NCI-H524 treated with DMSO at 0.1 percent for 48 hours (cell line): Measurements from ENCODE around the gene SARS1.
"Not testable (repeated sequence)": the region's sequence is repeated elsewhere in the genome, so short reads cannot be mapped to it uniquely, and the experiment has no call there.

Experiments
- DNase-seq: peaks from one replicate; lab custom pipeline; 2025; lab: John Stamatoyannopoulos, UW

SARS1 gene, protein sequence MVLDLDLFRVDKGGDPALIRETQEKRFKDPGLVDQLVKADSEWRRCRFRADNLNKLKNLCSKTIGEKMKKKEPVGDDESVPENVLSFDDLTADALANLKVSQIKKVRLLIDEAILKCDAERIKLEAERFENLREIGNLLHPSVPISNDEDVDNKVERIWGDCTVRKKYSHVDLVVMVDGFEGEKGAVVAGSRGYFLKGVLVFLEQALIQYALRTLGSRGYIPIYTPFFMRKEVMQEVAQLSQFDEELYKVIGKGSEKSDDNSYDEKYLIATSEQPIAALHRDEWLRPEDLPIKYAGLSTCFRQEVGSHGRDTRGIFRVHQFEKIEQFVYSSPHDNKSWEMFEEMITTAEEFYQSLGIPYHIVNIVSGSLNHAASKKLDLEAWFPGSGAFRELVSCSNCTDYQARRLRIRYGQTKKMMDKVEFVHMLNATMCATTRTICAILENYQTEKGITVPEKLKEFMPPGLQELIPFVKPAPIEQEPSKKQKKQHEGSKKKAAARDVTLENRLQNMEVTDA

DNA sequence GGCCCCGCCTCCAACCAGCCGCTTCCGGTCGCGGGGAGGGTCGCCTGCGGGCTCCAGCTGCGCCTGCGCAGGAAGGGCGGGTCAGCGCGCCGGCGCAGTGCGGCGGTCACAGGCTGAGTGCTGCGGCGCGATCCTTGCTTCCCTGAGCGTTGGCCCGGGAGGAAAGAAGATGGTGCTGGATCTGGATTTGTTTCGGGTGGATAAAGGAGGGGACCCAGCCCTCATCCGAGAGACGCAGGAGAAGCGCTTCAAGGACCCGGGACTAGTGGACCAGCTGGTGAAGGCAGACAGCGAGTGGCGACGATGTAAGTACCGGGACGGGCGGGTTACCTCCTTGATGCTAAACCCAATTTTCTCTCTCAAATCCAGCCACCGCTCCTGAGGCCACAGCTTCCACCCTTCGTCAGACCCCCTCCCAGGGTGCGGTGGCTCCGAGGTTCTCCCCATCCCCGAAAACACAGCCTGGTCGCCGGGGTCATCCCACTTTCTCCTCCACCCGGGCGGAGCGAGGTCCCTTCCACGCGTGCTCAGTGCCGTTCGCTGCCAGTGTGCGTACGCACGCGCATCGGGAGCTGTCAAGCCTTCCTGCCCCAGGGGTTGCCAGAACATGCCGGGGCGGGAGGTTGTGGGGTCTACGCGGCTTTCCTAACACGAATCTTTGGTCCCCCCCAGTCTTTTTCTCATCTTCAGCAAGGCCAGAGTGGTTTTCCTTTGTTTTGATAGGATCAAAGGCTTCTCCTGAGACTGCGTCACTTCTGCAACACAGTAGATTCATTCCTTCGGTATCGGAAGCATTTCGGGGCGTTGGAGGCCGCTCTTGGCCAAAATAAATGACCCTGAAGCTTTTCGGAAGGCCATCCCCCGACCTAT lies at the start of gene SARS1:
TSS of gene SARS1 (plus strand) at position 95 of the 870 bp plus-strand sequence. CDS start at position 170, 75 bp downstream.
- no peak for DNase-seq

GRCh38 chr1:109164538-109164937 lies 49.2 kb upstream of the SARS1 start:
- no peak for DNase-seq

DNA sequence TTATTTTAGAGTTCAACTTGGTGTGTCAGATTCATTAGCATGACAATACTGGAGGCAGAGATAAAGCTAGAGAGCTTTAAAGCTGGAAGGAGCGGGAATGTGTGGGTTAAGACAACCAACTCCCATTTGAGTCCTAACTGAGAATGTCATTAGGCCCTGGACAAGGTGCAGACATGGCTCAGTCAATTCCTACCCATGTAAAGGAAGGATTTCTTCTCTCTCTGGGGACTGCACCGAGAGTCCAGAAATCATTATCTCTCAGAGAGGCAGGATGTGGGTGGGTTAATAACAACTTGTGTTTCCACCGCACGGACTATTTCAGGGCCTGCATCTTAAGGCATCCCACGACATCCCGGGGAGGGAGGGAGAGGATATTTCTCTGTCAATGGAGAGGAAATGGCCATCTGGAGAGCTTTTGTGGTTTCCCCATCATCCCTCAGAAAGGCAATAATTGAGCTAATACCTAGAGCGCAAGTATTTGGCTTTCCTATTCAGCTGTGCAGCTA lies 46.7 kb upstream of the SARS1 start:
- no peak for DNase-seq

DNA sequence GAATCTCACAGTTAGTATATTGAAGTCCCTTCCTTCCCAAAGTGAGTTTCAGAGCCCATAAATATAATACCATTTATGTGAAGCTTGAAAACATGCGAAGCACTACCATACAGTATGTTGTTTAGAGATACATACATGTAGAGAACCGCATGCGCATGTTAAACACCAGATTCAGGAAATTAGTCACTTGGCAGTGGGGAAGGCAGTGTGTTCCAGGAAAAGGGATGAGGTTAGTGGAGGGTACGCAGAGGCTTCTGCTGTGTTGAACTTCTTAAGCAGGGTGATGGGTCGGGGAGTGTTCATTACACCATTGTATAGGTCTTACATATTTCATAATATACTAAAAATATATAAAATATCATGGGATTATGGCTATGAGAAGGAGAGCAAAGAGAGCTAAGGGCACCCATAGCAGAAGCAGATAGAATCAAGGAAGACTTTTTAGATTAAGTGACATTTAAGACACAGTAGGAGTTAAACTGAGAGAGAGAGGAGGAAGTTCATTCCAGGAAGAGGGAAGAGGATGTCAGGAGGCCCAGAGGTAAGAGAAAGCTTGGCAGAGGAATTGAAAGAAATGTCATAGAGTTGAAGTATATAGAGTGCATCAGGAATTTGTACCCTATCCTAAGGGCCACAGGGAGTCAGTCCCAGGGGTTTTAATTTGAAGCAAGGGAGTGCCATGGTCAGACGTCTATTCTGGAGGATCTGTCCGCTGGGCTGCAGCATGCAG lies 43.5 kb upstream of the SARS1 start:
- no peak for DNase-seq

- no peak for DNase-seq
These were observed 42.1 kb upstream of the SARS1 start for GRCh38 chr1:109171646-109172045.

GRCh38 chr1:109176349-109176748 lies 37.4 kb upstream of the SARS1 start:
- DNase-seq = not testable (repeated sequence)

- not testable (repeated sequence) for DNase-seq
These were observed 33.0 kb upstream of the SARS1 start for GRCh38 chr1:109180715-109181084.

DNA sequence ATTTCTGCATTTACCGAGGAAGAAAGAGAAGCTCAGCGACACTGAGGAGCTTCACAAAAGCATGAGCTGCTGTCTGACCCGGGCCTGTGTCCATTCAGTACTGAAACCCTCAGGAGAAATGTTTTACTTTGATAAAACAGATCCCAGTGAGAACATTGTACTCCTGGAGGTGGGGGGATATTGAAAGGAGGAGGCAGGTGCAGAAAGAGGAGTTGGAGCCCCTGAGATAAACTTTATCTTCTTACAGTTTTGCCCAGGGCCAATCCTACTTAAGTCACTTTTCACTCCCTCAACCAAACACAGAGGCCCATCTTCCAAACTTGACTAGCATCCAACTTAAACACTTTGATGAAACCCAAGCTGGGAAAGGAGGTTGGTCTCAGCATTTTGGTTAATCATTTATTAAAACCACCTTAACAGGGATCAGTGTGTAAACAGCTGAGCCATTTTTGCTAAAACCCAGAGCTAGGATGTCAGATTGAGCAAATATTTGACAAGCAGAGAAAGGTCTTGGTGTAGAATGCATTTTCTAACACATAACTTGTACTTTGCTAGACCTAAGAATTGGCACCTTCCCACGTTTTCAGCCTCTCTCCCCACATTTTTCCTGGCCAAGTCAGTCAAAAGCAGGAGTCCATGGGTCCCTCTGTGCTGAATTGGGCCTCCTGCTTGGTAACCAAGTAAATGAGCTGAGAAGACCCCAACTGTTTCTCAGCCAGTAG lies 32.5 kb upstream of the SARS1 start:
- DNase-seq = no peak

GRCh38 chr1:109181807-109182163 lies 31.9 kb upstream of the SARS1 start:
- no peak for DNase-seq

- DNase-seq = no peak
These were observed 30.5 kb upstream of the SARS1 start for GRCh38 chr1:109183058-109183738.

DNA sequence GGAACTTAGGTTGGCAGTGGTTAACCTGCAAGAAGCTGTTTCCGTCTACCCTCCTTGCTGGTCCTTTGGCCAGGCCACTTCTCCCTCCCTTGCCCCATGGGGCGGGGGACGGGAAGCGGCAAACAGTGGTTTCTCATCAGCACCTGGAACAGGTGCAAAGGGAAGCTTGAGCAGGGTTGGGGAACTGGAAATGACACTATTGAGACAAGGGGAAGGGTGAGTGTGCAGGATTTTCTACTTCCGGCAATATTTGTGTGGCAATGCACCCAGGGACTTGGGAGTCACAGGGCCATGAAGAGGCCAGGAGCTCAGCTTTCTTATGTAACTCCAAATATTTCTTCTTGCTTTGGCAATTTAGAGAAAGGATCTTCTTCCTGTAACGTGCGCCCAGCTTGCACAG lies 29.0 kb upstream of the SARS1 start:
- no peak for DNase-seq

GRCh38 chr1:109185357-109185756 lies 28.4 kb upstream of the SARS1 start:
- DNase-seq = no peak

DNA sequence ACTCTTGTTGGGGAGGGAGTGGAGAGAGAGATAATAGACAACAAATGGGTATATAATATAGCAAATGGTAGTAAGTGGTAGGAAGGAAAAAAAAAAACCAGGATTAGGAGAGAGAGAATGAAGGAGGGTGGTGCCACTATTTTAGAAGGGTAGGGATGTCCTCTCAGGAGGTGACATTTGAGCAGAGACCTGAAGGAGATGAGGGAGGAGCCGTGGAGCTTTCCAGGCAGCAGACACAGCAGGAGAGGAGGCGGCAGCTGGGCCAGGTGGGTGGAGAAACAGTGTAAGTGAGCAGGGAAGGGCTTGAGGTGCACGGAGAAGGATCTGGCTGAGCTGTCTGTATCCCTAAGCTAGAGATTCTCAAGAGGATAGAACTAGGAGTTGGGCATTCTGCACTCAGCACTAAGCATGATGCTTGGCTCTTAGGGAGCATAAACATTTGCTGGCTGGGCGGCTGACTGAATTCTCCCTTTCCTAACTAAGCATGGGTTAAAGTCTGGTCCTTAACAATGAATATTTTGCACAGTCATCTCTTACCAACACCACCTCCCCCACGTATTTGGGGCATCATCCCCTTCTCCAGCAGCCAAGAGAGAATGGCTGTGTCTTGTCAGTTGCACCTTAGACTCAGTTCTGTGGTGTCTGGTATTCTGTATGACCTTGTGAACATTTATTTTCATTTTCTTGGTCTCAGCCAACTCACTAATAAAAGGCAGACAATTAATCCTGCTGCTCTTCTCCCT lies 27.6 kb upstream of the SARS1 start:
- peak; percentile 39 for DNase-seq

DNA sequence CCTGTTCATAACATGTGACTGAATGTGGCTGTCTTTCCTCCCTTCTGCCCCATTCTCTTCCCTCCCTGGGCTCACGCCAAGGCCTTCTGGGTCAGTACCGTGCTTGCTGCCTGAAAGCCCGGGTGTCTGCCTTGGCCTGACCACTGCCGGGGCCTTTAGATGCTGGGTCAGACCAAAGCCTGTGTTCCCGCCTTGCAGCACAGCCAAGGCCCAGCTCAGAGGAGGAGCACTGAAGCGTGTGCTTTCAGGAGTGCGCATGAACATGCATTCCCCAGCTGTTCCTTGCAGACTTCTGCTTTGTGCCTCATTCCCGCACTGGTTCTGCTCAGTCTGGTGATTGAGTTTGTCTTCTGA lies 27.0 kb upstream of the SARS1 start:
- DNase-seq = no peak

- no peak for DNase-seq
These were observed 26.6 kb upstream of the SARS1 start for GRCh38 chr1:109187127-109187526.

DNA sequence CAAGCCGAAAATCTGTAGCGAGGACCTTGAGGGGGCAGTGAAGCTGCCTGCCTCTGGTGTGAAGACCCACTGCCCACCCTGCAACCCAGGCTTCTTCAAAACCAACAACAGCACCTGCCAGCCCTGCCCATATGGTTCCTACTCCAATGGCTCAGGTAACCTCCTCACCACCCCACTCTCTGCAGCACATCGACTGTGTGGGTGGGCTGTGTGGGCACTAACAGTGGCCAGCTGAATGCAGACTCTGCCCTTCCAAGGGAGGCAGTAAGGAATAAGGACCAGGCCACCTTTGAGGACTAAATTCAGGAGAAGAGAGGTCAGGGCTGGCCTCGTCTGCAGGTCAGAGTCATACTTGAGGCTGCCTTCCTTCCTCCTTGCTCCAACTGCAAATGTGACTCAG lies 25.5 kb upstream of the SARS1 start:
- no peak for DNase-seq

DNA sequence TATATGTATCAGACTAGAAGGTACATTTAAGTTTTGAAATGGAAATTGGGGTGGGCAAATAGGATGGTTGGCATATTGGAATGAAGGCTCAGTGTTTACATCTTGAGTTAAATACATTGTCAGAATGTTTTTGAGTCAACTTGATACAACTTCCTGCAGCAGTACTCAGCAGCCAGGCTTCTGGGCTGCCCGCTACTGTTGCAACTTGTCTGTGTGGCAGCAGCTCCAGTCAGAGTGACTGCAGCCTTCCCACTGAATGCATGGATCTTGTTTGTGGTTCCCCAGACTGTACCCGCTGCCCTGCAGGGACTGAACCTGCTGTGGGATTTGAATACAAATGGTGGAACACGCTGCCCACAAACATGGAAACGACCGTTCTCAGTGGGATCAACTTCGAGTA lies 24.9 kb upstream of the SARS1 start:
- no peak for DNase-seq

GRCh38 chr1:109190189-109190588 lies 23.5 kb upstream of the SARS1 start:
- DNase-seq = no peak

DNA sequence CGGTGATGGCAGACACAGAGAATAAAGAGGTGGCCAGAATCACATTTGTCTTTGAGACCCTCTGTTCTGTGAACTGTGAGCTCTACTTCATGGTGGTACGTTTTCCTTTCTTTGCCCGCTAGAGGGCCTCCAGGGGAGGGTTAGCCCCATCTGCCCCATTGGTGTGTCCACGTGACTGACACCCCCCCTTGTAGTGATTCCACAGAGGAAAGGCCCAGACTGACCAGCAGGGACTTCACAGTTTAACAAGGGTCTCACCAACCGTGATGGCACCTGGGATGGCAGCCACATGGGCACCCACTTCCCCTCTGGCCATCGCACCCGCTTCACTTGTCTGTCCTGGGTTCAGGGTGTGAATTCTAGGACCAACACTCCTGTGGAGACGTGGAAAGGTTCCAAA lies 22.3 kb upstream of the SARS1 start:
- DNase-seq = no peak

DNA sequence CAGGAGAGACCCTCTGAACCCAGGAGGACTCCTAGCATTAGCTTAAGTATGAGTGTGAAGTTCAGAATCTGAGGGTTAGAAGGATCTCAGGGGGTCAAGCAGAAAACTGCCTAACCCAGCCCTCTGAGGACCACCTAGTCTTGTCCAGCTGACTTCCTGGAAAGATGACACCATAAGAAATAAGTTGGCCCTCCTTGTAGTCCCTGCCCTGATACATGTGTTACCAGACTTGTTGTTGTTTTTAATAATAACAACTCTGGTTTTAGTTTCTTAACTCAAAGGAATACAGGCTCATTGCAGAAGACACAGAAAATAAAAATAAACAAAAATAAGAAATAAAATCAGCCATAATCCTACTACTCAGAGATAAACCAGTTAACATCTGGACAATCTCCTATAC lies 21.8 kb upstream of the SARS1 start:
- no peak for DNase-seq
